ENCODE measurements around the gene GMNN.

GRCh38 chr6:24818346-24818745 lies 43.6 kb downstream of the GMNN start:
- TF ChIP-seq CTCF (IDR thresholded peaks at IDR 0.05): no peak
- TF ChIP-seq POLR2AphosphoS5 (IDR thresholded peaks at IDR 0.05; ENCODE audit: low read depth, low read length): no peak

All from Panc1 (cell line).